HG02642 (cell line): ENCODE results near the gene KAT2B.
"Not testable (repeated sequence)": the region's sequence is repeated elsewhere in the genome, so short reads cannot be mapped to it uniquely, and the experiment has no call there.

Experiments
- ATAC-seq: cut with Tn5 transposase; IDR thresholded peaks from one replicate; pipeline ENCODE4 v1.9.1; 2021; ENCODE audit warnings: mild to moderate bottlenecking; ENCODE audit not compliant: unreplicated experiment, poor library complexity

The KAT2B gene

GRCh38 chr3:20039765-20040547 lies at the start of gene KAT2B:
KAT2B (plus strand) TSS chr3:20040446; CDS start chr3:20040478, 32 bp downstream.
- peak; percentile 62 for ATAC-seq

DNA sequence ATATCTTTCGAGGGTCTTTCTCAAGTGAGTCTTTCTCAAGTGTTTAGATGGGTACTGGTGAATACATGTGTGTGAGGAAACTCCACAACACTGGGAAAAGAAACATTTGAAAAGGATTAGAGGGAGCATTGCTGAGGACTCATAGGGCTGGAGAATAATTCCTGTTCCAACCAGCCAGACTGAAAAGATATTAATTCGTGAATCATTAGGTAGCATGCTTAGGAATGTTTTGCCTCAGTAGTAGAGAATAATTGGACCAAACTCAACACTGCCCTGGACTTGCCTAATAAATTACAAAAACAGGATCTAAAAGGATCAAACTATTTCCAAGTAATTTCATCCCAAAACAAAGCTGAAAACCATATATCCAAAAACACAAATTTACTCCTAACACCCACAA lies 45.5 kb upstream of the KAT2B start:
- no peak for ATAC-seq

- no peak for ATAC-seq
Observed at GRCh38 chr3:19997502-19997901, 42.7 kb upstream of the KAT2B start.

DNA sequence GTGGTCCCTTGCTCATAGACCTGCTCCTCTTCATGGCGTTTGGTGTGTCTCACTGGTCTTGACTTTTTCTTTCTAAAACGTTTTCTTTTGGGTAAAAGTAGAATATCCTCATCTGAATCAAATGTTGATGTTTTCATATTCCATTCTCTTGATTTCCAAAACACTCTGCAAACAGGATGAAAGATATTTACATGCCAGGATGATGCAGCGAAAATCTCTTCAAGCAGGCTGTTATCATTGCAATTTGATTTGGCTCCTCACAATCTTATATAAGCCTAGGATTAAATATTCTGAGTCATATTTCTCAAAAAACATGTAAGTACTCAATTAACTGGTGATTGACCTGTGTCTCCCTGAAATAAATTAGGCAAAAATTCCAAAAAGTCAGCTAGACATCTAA lies 38.3 kb upstream of the KAT2B start:
- ATAC-seq, result no peak

GRCh38 chr3:20007960-20008359 lies 32.3 kb upstream of the KAT2B start:
- no peak for ATAC-seq

GRCh38 chr3:20008646-20009045 lies 31.6 kb upstream of the KAT2B start:
- ATAC-seq, result no peak

DNA sequence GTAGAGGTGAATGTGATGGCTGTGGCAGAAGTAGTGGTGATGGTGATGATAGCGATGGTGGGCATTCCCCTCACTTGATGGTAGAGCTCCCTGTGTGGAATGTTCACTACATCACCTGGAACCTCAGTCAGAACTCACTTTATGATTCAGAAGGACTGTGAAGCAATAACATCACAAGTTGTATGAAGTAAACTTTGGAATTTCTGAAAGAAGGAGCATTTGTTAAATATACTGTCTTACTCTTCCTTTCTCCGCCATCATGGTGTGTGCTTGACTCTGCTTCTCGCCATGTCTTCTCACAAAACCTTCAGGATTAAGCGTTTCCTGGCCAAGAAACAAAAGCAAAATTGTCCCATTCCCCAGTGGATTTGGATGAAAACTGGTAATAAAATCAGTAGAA lies 28.1 kb upstream of the KAT2B start, which contains the start of gene PP2D1:
Gene PP2D1 (minus strand): TSS at position 101 of the 400 bp plus-strand sequence. CDS start 192 bp downstream, outside the sequence.
- ATAC-seq, result no peak

DNA sequence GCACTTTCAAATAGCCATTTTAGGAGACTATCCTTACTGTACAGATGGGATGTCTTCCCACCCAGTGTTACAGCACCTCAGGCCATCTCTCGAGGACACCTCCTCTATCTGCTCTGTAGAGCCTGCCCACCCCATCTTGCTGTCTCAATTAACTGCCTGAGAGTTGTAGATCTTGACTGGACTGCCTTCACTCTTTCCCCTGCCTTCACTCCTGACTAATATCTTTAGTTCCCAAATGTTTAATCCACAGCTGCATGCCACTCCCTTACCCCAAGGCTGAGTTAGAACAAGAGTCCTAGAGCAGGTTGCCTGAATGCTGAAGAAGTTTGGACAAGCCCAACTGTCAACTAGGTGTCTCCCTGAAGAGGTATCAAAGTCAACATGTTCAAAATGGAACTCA lies 26.9 kb upstream of the KAT2B start:
- ATAC-seq, result no peak

DNA sequence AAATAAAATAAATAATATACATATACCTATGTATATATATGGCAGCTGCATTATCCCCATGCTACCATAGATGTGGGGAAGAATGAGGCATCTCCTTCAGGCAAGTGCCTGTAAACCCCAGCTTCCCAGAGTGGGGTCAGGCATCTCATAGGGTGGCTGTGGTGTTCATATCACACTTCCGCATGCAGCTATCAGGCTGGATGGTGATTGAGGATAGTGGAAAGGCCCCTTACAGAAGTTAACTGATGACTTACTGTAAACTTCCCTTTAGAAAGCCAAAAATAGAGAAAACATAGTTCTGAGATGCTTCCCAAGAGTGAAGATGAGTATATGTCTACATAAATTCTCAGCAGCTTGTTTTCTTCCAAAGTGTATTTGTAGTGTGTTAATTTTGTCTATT lies 24.7 kb upstream of the KAT2B start:
- ATAC-seq, result no peak

GRCh38 chr3:20016076-20016475 lies 24.2 kb upstream of the KAT2B start:
- ATAC-seq, result not testable (repeated sequence)

- ATAC-seq, result no peak
Observed at GRCh38 chr3:20022954-20023622, 17.2 kb upstream of the KAT2B start.

- no peak for ATAC-seq
Observed at GRCh38 chr3:20023623-20024405, 16.4 kb upstream of the KAT2B start.

GRCh38 chr3:20027136-20027535 lies 13.1 kb upstream of the KAT2B start:
- ATAC-seq, result no peak

DNA sequence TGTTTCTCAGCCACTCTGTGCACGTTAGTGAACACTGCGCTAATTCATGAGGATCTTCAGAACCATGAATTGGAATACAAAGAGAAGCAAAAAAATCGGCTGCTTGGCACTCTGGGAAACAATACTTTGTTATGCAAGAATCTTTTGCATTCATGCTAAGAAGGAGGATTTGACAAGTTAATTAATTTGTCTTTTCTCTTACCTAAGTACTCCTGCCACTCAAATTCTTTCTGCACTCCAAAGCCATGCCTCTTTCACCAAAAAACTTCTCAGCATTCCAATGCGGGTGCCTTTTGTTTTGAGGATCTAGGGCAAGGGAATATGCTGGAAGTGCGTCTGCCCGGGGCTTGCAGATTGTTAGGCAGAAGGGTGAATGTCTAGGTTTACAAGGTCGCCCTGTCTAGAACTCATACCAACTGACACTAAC lies 11.3 kb upstream of the KAT2B start:
- ATAC-seq, result no peak

- not testable (repeated sequence) for ATAC-seq
Observed at GRCh38 chr3:20031939-20032338, 8.3 kb upstream of the KAT2B start.

- no peak for ATAC-seq
Observed at GRCh38 chr3:20035019-20035418, 5.2 kb upstream of the KAT2B start.

DNA sequence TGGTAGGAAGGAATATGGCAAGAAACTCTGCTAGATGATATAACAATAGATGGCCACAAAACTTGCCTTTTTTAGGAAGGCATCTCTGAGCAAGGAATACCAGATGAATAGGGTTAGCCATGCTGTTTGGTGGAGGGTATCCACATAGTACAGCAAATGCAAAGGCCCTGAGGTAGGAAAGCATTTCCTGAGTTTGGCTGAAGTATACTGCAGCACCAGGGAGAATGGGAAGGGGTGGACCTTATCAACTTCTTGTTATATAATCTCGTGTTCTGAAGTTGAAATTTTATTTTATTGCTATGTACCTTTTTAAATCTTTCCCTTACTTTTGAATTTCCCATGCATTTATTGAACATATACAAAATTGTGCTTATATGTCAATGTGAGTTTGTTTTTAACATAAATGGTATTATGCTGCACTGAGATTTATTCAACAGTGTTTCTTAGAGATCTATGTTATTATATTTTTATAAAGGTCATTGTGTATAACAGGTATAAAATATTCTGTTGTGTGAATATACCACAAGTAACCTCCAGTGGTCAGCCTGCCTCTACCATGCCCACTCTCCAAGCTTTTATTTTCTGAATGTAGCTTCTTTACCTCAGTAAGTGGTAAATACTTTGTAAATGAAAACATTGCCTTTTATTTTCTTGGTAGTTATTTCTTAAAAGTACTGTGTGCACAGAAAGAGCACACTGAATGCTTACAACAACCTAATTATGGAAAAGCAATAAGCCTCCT lies 2.8 kb upstream of the KAT2B start:
- ATAC-seq, result no peak

- ATAC-seq, result no peak
Observed at GRCh38 chr3:20038699-20039465, 1.4 kb upstream of the KAT2B start.

GRCh38 chr3:20039466-20039764 lies 831 bp upstream of the KAT2B start:
- no peak for ATAC-seq
